PFSK-1 (cell line): ENCODE results near the gene MTURN.

Experiments
- FOXP2 ChIP-seq: optimal IDR thresholded peaks from 2 replicates; pipeline ENCODE3; 2011; ENCODE audit warnings: borderline replicate concordance, control low read depth, inconsistent platforms; ENCODE audit not compliant: insufficient read depth; ENCODE audit errors: extremely low read length, extremely low read depth
- POLR2AphosphoS5 ChIP-seq: IDR thresholded peaks from 2 replicates; pipeline ENCODE4 v1.6.1; 2012; ENCODE audit warnings: low read depth, mild to moderate bottlenecking, control low read depth, low read length, moderate library complexity
- REST ChIP-seq, 2 experiments: IDR thresholded peaks; 2 replicates each; pipeline versions ENCODE4 v1.6.1 to v1.8.0; 2011 to 2012; ENCODE audit warnings: low read depth in 2 of 2, low read length in 2 of 2, control low read depth in 1 of 2, inconsistent platforms in 1 of 2, mild to moderate bottlenecking in 1 of 2, moderate library complexity in 1 of 2; ENCODE audit not compliant: insufficient read depth in 1 of 2
- SIN3A ChIP-seq: IDR thresholded peaks from 2 replicates; pipeline ENCODE4 v1.6.1; 2012; ENCODE audit warnings: mild to moderate bottlenecking, low read length, moderate library complexity, borderline replicate concordance; ENCODE audit not compliant: insufficient read depth
- TAF1 ChIP-seq: IDR thresholded peaks from 2 replicates; pipeline ENCODE4 v1.6.1; 2012; ENCODE audit warnings: low read length, control low read depth, borderline replicate concordance; ENCODE audit not compliant: insufficient read depth

The MTURN gene

GRCh38 chr7:30165590-30165989 is 30.8 kb downstream of the MTURN start:
- TF ChIP-seq SIN3A (no peak), FOXP2 (no peak), REST (IDR thresholded peaks at IDR 0.05; ENCODE audit: insufficient read depth in 1 of 2, low read depth in 2 of 2, low read length in 2 of 2) (no peak), TAF1 (no peak), POLR2AphosphoS5 (no peak)

DNA sequence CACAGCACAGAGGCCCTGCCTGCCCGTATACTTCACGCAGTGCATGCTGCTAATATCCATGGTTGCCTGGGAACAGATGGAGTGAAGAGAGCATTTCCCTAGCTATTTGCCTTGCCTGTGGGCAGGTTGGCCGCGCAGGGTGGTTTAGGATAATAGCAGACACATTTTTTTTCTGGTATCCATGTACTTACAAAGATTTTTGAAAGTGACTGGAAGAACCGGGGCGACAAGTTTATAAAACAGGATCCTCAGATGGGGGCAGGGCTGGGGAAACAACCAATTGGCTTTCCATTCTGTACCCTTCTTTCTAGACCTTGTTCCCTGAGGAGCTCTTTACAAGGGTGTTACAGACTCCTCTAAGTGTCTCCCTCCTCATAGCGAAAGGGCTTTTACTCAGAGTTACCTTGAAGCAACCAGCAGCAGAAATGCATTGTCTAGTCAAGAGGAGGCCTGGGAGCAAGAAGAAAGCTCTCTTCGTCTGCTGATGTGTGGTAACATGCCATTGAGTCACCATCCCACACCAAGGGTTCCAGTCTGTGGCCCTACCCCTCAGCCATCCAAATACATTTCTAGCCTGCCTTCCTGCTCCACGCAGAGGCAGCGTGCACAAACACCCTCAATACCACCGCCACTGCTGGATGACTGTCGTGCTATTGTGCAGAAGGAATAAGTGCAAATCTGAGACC is 31.5 kb downstream of the MTURN start:
- TF ChIP-seq POLR2AphosphoS5 (no peak), REST (IDR thresholded peaks at IDR 0.05; ENCODE audit: insufficient read depth in 1 of 2, low read depth in 2 of 2, low read length in 2 of 2) (no peak), FOXP2 (no peak), SIN3A (no peak), TAF1 (no peak)

DNA sequence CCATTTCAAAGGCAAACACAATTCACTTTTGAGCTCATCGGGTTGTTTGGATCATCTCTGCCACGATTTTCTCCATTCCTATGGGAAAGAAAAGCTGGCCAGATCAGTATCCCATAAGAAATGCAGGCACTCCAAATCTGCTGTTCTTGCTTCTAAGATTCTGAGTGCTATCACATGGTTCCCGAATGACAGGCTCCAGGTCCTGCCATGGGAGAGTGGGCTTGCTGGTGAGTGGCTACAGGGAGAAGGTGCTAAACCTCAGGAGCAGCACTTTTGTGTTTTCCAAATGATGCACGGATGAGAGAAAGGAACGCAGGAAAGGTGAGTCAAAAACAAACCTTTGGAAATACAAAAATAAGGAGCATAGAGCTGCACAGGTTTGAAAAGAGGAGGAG is 32.1 kb downstream of the MTURN start:
- no peak for TF ChIP-seq POLR2AphosphoS5
- TF ChIP-seq REST (IDR thresholded peaks at IDR 0.05; ENCODE audit: insufficient read depth in 1 of 2, low read depth in 2 of 2, low read length in 2 of 2) = no peak
- no peak for TF ChIP-seq FOXP2
- no peak for TF ChIP-seq SIN3A
- no peak for TF ChIP-seq TAF1

GRCh38 chr7:30167901-30168300 is 33.1 kb downstream of the MTURN start:
- no peak for TF ChIP-seq REST (IDR thresholded peaks at IDR 0.05; ENCODE audit: insufficient read depth in 1 of 2, low read depth in 2 of 2, low read length in 2 of 2)
- no peak for TF ChIP-seq SIN3A
- no peak for TF ChIP-seq FOXP2
- TF ChIP-seq TAF1 = no peak
- TF ChIP-seq POLR2AphosphoS5 = no peak
